SH-SY5Y (cell line): ENCODE results near the gene TUFM.

Experiments
- GATA2 ChIP-seq: IDR thresholded peaks from 2 replicates; pipeline ENCODE4 v1.6.1; 2011; ENCODE audit warnings: mild to moderate bottlenecking, low read depth, low read length
- GATA3 ChIP-seq: IDR thresholded peaks from 2 replicates; pipeline ENCODE4 v1.6.1; 2011; ENCODE audit warnings: low read depth, mild to moderate bottlenecking, low read length, moderate library complexity

DNA sequence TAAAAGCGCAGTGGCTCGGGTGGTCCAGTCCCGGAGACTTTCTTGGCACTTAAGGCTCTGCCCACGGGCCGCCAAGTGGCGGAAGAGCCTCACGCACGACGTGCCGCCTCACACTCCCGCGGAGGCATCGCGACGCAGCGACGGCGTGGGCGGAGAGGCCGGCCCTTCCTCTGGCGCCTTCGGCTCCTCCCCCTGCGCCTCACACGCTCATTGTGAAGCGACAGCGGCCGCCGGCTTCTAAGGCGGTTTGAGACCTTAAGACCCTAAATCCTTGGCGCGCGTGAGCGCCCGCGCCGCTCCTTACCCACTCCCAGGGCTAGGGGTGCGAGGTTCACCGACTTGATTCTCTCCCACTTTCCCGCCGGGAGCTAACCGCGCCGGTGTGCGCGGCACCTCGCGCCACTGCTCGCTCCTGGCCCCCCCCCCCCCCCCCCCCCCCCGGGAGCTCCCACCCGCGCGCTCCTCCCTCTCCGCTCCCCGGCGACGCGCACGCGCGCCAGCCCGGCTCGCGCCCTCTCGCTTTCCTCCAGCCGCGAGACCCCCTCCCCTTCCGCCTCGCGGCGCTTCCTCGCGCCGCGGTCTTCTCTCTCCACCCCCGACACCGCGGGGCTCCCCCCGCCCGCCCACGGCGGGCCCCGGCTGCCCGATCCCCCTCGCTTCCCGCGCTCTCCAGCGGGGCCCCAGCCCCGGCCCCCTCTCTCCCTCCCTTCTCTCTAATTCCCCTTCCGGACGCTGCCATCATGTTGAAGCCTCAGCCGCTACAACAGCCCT lies 23.4 kb downstream of the TUFM start, which contains the start of gene ATXN2L:
- TF ChIP-seq GATA3 (no peak), GATA2 (peak; percentile 41; the same call in 1 of the 2 replicates)
